ENCODE measurements around the gene PLEKHA8. TPM values are rescaled to one million over a fixed set of nuclear protein-coding genes. Genes with fewer than 3 reads are reported as not detected.

The PLEKHA8 gene
- total and polyA plus RNA-seq, 11 donors = 1.5 to 6.8 (median 4.1) TPM

GRCh38 chr7:30147223-30147622 lies 119.0 kb downstream of the PLEKHA8 start:
- H3K27ac ChIP-seq = peak overlapping the region in 2 of 12 donors; percentile 10 to 40
- intact Hi-C loops (cut with DNase I) = no loop called here
- no peak for TF ChIP-seq POLR2A (IDR thresholded peaks at IDR 0.05)
- TF ChIP-seq, protein P1, sequence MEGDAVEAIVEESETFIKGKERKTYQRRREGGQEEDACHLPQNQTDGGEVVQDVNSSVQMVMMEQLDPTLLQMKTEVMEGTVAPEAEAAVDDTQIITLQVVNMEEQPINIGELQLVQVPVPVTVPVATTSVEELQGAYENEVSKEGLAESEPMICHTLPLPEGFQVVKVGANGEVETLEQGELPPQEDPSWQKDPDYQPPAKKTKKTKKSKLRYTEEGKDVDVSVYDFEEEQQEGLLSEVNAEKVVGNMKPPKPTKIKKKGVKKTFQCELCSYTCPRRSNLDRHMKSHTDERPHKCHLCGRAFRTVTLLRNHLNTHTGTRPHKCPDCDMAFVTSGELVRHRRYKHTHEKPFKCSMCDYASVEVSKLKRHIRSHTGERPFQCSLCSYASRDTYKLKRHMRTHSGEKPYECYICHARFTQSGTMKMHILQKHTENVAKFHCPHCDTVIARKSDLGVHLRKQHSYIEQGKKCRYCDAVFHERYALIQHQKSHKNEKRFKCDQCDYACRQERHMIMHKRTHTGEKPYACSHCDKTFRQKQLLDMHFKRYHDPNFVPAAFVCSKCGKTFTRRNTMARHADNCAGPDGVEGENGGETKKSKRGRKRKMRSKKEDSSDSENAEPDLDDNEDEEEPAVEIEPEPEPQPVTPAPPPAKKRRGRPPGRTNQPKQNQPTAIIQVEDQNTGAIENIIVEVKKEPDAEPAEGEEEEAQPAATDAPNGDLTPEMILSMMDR (IDR thresholded peaks at IDR 0.05) = no peak

DNA sequence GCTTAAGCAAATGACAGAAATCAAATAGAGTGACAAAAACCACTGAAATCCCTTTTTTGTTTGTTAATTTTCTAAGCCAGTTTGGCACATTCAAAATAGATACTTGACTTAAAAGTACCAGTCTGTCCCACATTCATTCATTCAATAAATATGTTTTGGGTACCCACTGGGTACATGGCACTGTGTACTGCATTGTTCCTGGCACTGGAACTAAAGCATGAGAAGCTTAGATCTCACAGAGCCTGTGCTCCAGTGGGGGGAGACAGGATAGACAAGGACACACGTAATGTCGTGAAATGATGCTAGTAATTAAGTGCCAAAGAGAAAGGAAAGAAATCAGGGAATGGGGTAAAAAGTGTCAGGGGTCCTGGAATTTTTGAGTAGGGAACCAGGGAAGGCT lies 119.6 kb downstream of the PLEKHA8 start:
- WGBS, 4 donors = 89 to 98% (median 95%) methylated on average over 2 of the region's 2 CpGs
- TF ChIP-seq POLR2A (IDR thresholded peaks at IDR 0.05) = no peak
- TF ChIP-seq, protein P1 (IDR thresholded peaks at IDR 0.05) = no peak
- Histone ChIP-seq H3K27me3 (no peaks in the 10 kb centered on the region), H3K36me3 (peaks cover 0 to 41% (median 18%) of the 10 kb centered on the region in 9 donors), H3K4me1 (peaks cover 0 to 35% (median 15%) of the 10 kb centered on the region in 12 donors), H3K27ac (no peak overlapping the region), H3K4me3 (no peak overlapping the region), H3K9me3 (no peaks in the 10 kb centered on the region)
- intact Hi-C loops (cut with DNase I) = no loop called here
- ATAC-seq (no peak), DNase-seq (no peak)

More at GRCh38 chr7:30147223-30147622, 119.0 kb downstream of the PLEKHA8 start:
- Histone ChIP-seq H3K27me3 (no peaks in the 10 kb centered on the region), H3K4me1 (peaks cover 0 to 40% (median 19%) of the 10 kb centered on the region in 12 donors), H3K9me3 (no peaks in the 10 kb centered on the region), H3K36me3 (peaks cover 0 to 36% (median 15%) of the 10 kb centered on the region in 9 donors), H3K4me3 (no peak overlapping the region)
- 65 to 82% (median 70%) methylated on average over 4 of the region's 4 CpGs for WGBS, 4 donors
- ATAC-seq = no peak
- DNase-seq = no peak

GRCh38 chr7:30148426-30148825 lies 120.2 kb downstream of the PLEKHA8 start:
- no peak overlapping the region for H3K4me3 ChIP-seq
- 98% methylated on average over 5 of the region's 5 CpGs for WGBS, 4 donors
- peaks cover 0 to 48% (median 23%) of the 10 kb centered on the region in 9 donors for H3K36me3 ChIP-seq
- no peaks in the 10 kb centered on the region for H3K9me3 ChIP-seq
- no peaks in the 10 kb centered on the region for H3K27me3 ChIP-seq
- ATAC-seq (no peak), DNase-seq (no peak)
- no peak for TF ChIP-seq POLR2A (IDR thresholded peaks at IDR 0.05)
- TF ChIP-seq, protein P1 (IDR thresholded peaks at IDR 0.05) = no peak
- no peak overlapping the region for H3K27ac ChIP-seq
- peaks cover 0 to 29% (median 15%) of the 10 kb centered on the region in 12 donors for H3K4me1 ChIP-seq
- intact Hi-C loops (cut with DNase I) = no loop called here

DNA sequence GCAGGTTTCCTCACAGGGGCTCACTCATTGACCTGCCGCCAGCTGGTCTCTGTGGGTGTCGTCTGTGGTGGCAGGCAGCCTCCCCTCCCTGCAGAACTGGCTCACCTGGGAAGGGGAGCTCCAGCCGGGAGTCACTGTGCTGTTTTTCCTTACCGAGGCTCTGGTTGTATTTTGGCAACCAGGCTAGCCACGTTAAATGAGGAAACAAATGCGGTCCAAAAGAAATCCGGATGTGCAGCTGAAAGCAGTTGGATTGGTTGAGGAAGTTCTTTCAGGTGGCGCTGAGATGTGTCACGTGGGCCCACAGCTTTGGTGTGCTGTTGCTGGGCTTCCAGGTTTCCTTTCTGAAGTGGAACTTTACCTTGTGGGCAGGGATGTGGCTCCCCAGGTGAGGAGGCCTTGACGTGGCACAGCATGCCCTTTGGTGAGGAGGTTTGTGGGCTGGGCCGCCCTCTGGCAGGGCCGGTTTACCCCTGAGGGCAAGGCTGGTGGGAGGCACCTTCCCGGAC lies 120.8 kb downstream of the PLEKHA8 start:
- Histone ChIP-seq H3K27me3 (no peaks in the 10 kb centered on the region), H3K4me1 (peaks cover 0 to 24% (median 15%) of the 10 kb centered on the region in 12 donors), H3K36me3 (peaks cover 0 to 52% (median 23%) of the 10 kb centered on the region in 9 donors), H3K9me3 (no peaks in the 10 kb centered on the region), H3K4me3 (peak overlapping the region in 1 of 12 donors; percentile 7), H3K27ac (no peak overlapping the region)
- intact Hi-C loops (cut with DNase I) = no loop called here
- TF ChIP-seq, protein P1 (IDR thresholded peaks at IDR 0.05) = no peak
- no peak for TF ChIP-seq POLR2A (IDR thresholded peaks at IDR 0.05)
- 75 to 76% (median 75%) methylated on average over 13 of the region's 13 CpGs for WGBS, 4 donors
- DNase-seq = no peak
- ATAC-seq = peak in 1 of 4 donors; percentile 9
